Stimulated activated CD4-positive, alpha-beta T cell treated with anti-CD3 and anti-CD28 coated beads, Interleukin-1b, Interleukin-23, amount 100 ng/mL, for 24 hours (primary cell): ENCODE data around the gene CDKN1C.

ENCODE experiments used
- DNase-seq, 4 experiments: peaks; one replicate each; pipeline ENCODE4 v3.0.0-alpha.2; 2020; ENCODE audit warnings: low read depth in 4 of 4, low spot score in 1 of 4

The CDKN1C gene

DNA sequence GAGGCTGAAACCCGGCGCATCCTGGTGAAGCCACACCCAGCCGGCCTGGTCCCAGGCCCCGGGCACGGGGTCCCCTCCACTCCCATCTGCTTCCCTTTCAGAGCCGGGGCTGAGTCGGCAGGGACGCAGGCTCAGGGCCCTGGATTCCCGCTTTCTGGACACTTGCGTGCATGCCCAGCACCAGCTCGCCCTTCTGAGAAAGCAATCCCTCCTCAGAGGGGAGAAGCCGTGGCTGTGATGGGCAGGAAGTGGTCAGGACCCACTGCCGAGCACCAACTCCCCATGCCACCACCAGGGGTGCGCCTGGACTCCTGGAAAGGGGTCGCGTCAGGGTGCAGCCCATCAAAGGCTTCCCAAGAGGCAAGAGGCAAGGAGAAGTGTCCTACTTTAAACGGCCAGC is 15.1 kb downstream of the CDKN1C start:
- no peak for DNase-seq

GRCh38 chr11:2869561-2870427 is 15.8 kb downstream of the CDKN1C start:
- no peak for DNase-seq

DNA sequence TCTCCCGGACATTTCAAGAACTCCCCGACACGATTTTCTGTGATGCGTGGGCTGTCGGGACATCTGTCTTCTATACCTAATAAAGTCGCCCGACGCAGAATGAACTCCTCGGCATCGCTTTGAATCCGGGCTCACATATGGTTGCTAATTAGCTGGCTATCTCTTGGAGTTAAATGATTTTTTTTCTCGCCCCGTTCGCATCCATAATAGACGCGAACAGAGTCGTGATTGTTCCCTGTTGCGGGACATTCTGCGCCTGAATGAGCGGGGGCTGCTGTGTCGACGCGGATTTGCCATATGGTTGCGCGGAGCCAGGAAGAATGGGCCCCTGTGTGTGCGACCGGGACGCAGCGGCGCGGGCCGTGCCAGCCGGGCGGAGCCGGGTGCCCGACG is 16.4 kb downstream of the CDKN1C start:
- no peak for DNase-seq

GRCh38 chr11:2868506-2869133 is 17.0 kb downstream of the CDKN1C start:
- DNase-seq: no peak

DNA sequence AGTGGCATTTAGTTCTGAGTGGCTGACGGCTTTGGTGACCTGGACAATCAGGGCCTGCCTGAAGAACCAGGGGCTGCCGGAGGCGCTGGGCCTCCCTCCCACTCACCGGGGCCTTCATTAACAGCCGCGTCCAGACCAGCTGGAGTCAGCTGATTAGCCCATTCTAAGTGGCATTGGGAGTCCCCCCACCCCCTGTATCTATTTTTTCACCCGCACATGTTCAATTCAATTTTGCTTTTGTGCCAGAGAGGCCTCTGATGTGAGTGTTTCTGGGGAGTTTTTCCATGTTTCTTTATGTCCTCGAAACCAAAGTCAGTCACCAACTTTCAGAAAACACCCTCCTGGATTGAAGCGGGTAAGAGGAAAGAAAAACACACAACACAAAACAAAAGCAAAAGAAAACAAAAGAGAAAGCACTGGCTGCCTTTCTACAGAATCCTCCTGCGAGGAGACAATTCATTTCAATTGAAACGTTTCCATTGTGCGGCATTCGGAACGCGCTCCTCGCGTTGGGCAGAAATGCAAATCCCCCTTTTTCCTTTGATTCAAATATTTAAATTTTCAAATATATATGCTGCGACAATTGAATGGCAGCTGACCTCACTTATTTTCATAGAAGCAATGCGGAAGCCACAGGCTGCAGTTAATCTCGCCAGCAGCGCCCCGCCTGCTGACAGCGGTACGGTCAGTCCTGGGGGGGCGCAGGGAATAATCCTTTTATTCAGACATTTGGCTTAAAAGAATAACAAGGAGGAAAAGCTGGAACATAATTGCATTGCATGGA is 17.7 kb downstream of the CDKN1C start:
- no peak for DNase-seq

GRCh38 chr11:2867142-2867541 is 18.4 kb downstream of the CDKN1C start:
- no peak for DNase-seq

- no peak for DNase-seq
Observed at GRCh38 chr11:2865922-2866577, 19.5 kb downstream of the CDKN1C start.

DNA sequence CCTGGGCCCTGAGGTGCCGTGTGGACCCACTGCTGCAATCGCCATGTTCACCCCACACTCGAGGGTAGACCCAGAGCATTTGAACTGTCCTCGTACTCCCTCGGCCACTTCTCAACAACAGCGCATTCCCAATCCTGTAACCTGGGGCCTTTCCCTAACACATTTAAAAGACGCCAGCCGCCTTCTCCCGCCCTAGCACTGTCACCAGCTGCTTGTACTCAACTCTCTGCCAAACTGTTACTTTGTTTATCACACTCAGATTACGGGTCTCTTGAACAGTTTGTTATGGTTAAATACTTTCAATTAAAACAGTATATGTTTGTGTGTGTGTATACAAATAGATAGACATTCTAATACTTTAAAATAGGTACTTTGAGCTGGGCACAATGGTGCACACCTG is 20.7 kb downstream of the CDKN1C start:
- DNase-seq: no peak

DNA sequence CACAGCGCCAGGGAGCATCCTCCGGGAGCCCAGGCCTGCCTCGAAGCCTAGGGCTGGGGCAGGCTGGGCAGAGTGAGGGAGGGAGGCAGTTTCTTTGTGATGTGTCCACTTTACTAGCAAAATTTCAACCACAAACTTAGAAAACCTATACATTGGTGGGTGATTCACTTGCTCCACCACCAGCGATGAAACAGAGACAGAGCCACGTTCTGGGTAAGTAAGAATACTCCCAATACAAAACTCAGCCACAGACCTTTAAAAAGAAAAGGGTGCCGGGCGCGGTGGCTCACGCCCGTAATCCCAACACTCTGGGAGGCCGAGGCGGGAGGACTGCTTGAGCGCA is 22.3 kb downstream of the CDKN1C start:
- no peak for DNase-seq

DNA sequence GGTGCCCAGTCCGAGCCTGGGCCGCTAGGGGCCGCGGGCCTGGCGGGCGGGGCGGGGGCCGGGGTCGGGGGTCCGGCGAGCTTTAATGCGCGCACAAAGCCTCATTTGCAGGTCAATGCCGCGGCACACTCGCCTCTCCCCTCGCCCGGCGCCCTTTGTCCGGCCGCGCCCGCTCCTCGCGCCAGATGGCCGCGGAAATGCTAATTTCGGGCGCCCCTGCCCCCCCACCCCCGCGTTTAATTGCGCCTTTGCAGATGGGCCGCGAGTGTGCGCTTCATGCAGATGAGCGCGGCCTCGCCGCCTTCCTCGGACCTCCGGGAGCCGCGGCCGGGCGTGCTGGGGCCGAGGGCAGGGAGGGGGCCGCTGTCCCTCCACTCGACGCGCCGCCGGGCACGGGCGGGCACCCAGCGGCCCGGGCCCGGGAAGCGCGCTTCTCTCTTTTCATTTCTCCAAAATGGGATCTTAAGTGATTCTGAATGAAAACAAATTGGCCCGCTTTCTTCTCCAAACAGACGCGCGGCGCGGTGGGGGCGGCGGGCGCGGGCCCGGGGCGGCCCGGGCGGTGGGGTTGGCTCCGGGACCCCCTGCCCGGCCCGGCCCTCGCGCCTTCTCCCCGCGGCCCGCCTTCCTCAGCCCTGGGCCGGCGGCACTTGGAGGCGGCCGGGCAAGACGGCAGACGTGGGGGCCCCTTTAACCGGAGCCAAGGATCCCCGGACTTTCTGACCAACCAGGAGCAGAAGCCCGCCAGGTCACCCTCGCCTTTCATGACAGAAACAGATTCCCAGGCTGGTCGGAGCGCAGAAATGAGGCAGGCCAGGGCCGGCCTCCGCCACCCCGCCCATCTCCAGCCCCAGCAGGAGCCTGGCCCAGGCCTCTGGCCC is 22.9 kb downstream of the CDKN1C start:
- no peak for DNase-seq

- no peak for DNase-seq
Observed at GRCh38 chr11:2860636-2861035, 24.9 kb downstream of the CDKN1C start.

- no peak for DNase-seq
Observed at GRCh38 chr11:2859699-2860037, 25.9 kb downstream of the CDKN1C start.

DNA sequence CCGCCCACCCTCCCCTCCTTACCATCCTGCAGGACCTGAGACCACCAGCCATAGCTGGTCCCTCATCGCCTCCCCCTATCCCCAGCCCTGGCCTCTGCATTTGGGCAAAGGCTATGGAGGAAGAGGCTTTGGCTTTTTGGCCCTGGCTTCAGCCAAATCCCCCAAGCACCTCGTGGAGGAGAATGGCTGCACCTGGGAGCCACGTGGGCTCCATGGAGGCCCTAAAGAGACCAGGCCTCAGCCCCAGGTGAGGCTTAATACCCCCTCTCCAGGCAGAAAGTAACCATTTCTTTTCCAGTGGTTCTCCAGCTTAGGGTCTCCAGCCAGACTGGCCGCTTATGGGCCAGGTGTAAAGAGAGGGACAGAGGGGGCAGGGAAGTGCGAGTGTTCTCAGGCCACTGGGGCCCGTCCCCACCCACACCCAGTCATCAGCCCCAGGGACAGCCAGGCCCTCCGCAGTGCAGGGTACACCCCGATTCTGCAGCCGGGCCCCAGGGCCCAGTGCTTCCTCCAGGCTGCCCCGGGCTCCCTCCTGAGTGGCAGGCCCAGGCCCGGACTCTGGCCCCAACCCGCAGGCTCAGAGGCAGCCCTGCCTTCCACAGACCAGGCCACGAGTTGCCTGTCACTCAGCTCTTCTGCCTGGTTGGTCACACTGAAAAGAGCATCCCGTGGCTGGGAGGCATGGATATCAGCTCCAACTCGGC is 26.4 kb downstream of the CDKN1C start:
- no peak for DNase-seq

- DNase-seq: no peak
Observed at GRCh38 chr11:2857918-2858317, 27.7 kb downstream of the CDKN1C start.

DNA sequence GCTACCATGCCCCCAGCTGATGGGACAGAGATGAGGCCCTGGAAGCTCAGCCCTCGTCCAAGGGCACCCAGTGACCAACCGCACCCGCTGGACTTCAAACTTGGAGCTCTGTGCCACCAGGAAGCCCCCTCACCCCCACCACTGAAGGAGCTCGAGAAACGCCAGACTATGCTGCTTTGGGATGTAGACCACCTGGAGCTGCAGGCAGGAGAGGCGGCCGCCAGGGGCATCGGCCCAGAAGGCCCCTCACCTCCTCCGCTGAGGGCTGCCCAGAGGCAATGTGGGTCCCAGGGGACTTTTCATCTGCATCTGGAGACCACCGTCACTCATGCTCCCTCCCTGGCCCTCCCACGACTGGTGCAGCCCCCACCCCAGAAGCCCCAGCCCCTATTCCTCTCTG is 28.3 kb downstream of the CDKN1C start:
- DNase-seq: no peak

GRCh38 chr11:2855162-2855561 is 30.4 kb downstream of the CDKN1C start:
- no peak for DNase-seq

DNA sequence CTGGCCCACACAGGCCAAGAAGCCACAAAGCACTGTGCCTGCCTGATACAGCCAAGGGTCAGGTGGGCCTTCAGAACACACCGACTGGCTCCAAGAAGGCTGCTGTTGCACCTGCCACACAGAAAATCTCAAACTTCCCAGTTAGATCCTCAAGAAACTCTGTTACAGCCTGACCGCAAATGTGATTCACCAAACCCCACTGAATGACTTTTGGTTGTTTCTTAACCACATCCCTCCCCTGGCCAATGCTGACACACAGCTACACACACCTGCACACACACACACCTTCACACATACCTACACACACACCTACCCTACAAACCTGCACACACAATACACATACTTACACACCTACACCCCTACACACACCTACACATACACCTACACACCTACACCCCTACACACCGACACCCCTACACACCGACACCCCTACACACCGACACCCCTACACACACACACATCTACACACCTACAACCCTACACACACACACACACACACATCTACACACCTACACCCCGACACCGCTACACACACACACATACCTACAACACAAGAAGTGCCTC is 31.5 kb downstream of the CDKN1C start:
- DNase-seq: no peak

DNA sequence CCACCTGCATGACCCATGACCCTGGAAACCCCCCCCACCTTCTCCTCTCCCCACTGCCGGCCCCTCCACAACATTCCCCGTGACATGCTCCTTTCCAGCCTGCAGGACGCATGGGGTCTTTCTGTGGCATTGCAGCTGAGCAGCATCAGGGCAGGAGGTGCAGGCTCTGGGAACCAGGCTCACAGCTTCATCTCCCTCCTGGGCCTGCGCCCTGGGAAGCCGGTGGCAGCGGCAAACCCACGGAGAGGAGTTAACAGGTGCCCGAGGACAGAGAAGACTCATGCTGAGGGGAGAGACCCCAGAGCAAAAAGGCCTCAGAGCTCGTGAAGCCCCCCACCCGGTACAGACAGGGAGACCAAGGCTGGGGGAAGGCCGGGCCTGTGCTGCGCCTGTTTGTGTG is 32.2 kb downstream of the CDKN1C start:
- no peak for DNase-seq

- no peak for DNase-seq
Observed at GRCh38 chr11:2849994-2850770, 35.4 kb downstream of the CDKN1C start.
